Adipocyte (in vitro differentiated cells): Measurements from ENCODE around the gene ADCY2.

Experiments used
- DNase-seq: peaks from one replicate; pipeline ENCODE4 v3.0.0-alpha.2; 2015; ENCODE audit warnings: low read depth
- H3K27me3 ChIP-seq: replicated peaks from 2 replicates; pipeline ENCODE4 v1.7.0; 2013; ENCODE audit warnings: mild to moderate bottlenecking, low read length, moderate library complexity; ENCODE audit not compliant: control insufficient read depth, insufficient read depth
- H3K36me3 ChIP-seq: 2 replicates; pipeline ENCODE4 v1.7.0; 2013; ENCODE audit warnings: low read length, mild to moderate bottlenecking, moderate library complexity; ENCODE audit not compliant: control insufficient read depth, insufficient read depth, severe bottlenecking
- H3K4me1 ChIP-seq: 2 replicates; pipeline ENCODE4 v1.7.0; 2013; ENCODE audit warnings: mild to moderate bottlenecking, low read length, moderate library complexity; ENCODE audit not compliant: control insufficient read depth, insufficient read depth
- H3K4me3 ChIP-seq: 2 replicates; pipeline ENCODE4 v1.7.0; 2013; ENCODE audit warnings: mild to moderate bottlenecking, low read length, moderate library complexity
- H3K9ac ChIP-seq: 2 replicates; pipeline ENCODE4 v1.7.0; 2013; ENCODE audit warnings: mild to moderate bottlenecking, low read length, moderate library complexity
- H3K9me3 ChIP-seq: 2 replicates; pipeline ENCODE4 v1.7.0; 2013; ENCODE audit warnings: mild to moderate bottlenecking, low read length, moderate library complexity; ENCODE audit not compliant: control insufficient read depth

The ADCY2 gene

GRCh38 chr5:7396713-7397454 is 946 bp downstream of the ADCY2 start:
- Histone ChIP-seq H3K4me3 (peak overlapping the region; percentile 70), H3K9me3 (no peaks in the 10 kb centered on the region), H3K4me1 (peaks cover 4% of the 10 kb centered on the region), H3K27me3 (peaks cover 30% of the 10 kb centered on the region), H3K9ac (no peak overlapping the region), H3K36me3 (no peaks in the 10 kb centered on the region)
- DNase-seq, result peak; percentile 2

GRCh38 chr5:7397937-7398336 is 2.0 kb downstream of the ADCY2 start:
- no peak overlapping the region for H3K4me3 ChIP-seq
- no peaks in the 10 kb centered on the region for H3K36me3 ChIP-seq
- H3K27me3 ChIP-seq, result peaks cover 30% of the 10 kb centered on the region
- H3K9ac ChIP-seq, result no peak overlapping the region
- peaks cover 4% of the 10 kb centered on the region for H3K4me1 ChIP-seq
- no peak for DNase-seq
- no peaks in the 10 kb centered on the region for H3K9me3 ChIP-seq

GRCh38 chr5:7398596-7399280 is 2.8 kb downstream of the ADCY2 start:
- no peak for DNase-seq
- no peaks in the 10 kb centered on the region for H3K9me3 ChIP-seq
- H3K9ac ChIP-seq, result no peak overlapping the region
- H3K4me3 ChIP-seq, result no peak overlapping the region
- no peaks in the 10 kb centered on the region for H3K36me3 ChIP-seq
- H3K27me3 ChIP-seq, result peaks cover 30% of the 10 kb centered on the region
- peaks cover 4% of the 10 kb centered on the region for H3K4me1 ChIP-seq

GRCh38 chr5:7405277-7405676 is 9.3 kb downstream of the ADCY2 start:
- Histone ChIP-seq H3K27me3 (peaks cover 2% of the 10 kb centered on the region), H3K36me3 (no peaks in the 10 kb centered on the region), H3K9ac (no peak overlapping the region), H3K4me1 (no peaks in the 10 kb centered on the region), H3K9me3 (no peaks in the 10 kb centered on the region), H3K4me3 (no peak overlapping the region)
- no peak for DNase-seq

GRCh38 chr5:7410936-7411511 is 15.1 kb downstream of the ADCY2 start:
- Histone ChIP-seq H3K27me3 (no peaks in the 10 kb centered on the region), H3K9me3 (no peaks in the 10 kb centered on the region), H3K9ac (no peak overlapping the region), H3K4me1 (no peaks in the 10 kb centered on the region), H3K4me3 (no peak overlapping the region), H3K36me3 (no peaks in the 10 kb centered on the region)
- DNase-seq, result no peak

GRCh38 chr5:7412409-7412808 is 16.5 kb downstream of the ADCY2 start:
- Histone ChIP-seq H3K9ac (no peak overlapping the region), H3K36me3 (no peaks in the 10 kb centered on the region), H3K4me3 (no peak overlapping the region), H3K9me3 (no peaks in the 10 kb centered on the region), H3K4me1 (no peaks in the 10 kb centered on the region), H3K27me3 (no peaks in the 10 kb centered on the region)
- DNase-seq, result no peak

- no peak for DNase-seq
- Histone ChIP-seq H3K9ac (no peak overlapping the region), H3K9me3 (no peaks in the 10 kb centered on the region), H3K36me3 (no peaks in the 10 kb centered on the region), H3K4me3 (no peak overlapping the region), H3K27me3 (no peaks in the 10 kb centered on the region), H3K4me1 (no peaks in the 10 kb centered on the region)
These were observed 19.2 kb downstream of the ADCY2 start for GRCh38 chr5:7415123-7415522.

GRCh38 chr5:7415587-7416535 is 19.9 kb downstream of the ADCY2 start:
- DNase-seq, result no peak
- Histone ChIP-seq H3K36me3 (no peaks in the 10 kb centered on the region), H3K27me3 (no peaks in the 10 kb centered on the region), H3K9me3 (no peaks in the 10 kb centered on the region), H3K4me1 (no peaks in the 10 kb centered on the region), H3K9ac (no peak overlapping the region), H3K4me3 (no peak overlapping the region)

GRCh38 chr5:7418276-7418675 is 22.3 kb downstream of the ADCY2 start:
- Histone ChIP-seq H3K4me3 (no peak overlapping the region), H3K9me3 (no peaks in the 10 kb centered on the region), H3K9ac (no peak overlapping the region), H3K4me1 (no peaks in the 10 kb centered on the region), H3K27me3 (no peaks in the 10 kb centered on the region), H3K36me3 (no peaks in the 10 kb centered on the region)
- no peak for DNase-seq

- H3K27me3 ChIP-seq, result no peaks in the 10 kb centered on the region
- no peak overlapping the region for H3K9ac ChIP-seq
- H3K36me3 ChIP-seq, result no peaks in the 10 kb centered on the region
- no peaks in the 10 kb centered on the region for H3K4me1 ChIP-seq
- no peaks in the 10 kb centered on the region for H3K9me3 ChIP-seq
- DNase-seq, result no peak
- no peak overlapping the region for H3K4me3 ChIP-seq
These were observed 23.4 kb downstream of the ADCY2 start for GRCh38 chr5:7419367-7419766.

GRCh38 chr5:7419846-7420245 is 23.9 kb downstream of the ADCY2 start:
- no peak for DNase-seq
- Histone ChIP-seq H3K4me1 (no peaks in the 10 kb centered on the region), H3K36me3 (no peaks in the 10 kb centered on the region), H3K9me3 (no peaks in the 10 kb centered on the region), H3K27me3 (no peaks in the 10 kb centered on the region), H3K9ac (no peak overlapping the region), H3K4me3 (no peak overlapping the region)
